Cardiac muscle cell (in vitro differentiated cells and primary cell): ENCODE measurements around the gene JHY. TPM values are rescaled to one million over a fixed set of nuclear protein-coding genes. Genes with fewer than 3 reads are reported as not detected.

ENCODE experiments used
- DNase-seq, 2 donors: peaks; one replicate each; pipeline versions ENCODE4 v3.0.0 to v3.0.0-alpha.2; 2010 to 2017; ENCODE audit warnings: low read depth in 1 of 2, low spot score in 1 of 2
- H3K27ac ChIP-seq: fragments of 200-600 bp; sonication (generic); 2 replicates; pipeline ENCODE4 v1.5.1; 2016
- H3K27me3 ChIP-seq: fragments of 200-600 bp; sonication (generic); 2 replicates; pipeline ENCODE4 v1.6.0; 2016; ENCODE audit warnings: control low read depth
- H3K36me3 ChIP-seq: fragments of 200-600 bp; sonication (generic); 2 replicates; pipeline ENCODE4 v1.5.1; 2016; ENCODE audit warnings: control low read depth
- H3K4me1 ChIP-seq: fragments of 200-600 bp; sonication (generic); 2 replicates; pipeline ENCODE4 v1.8.1; 2017; ENCODE audit warnings: low read depth, mild to moderate bottlenecking, mixed run types
- H3K4me3 ChIP-seq: fragments of 200-600 bp; sonication (generic); 2 replicates; pipeline ENCODE4 v1.5.1; 2016; ENCODE audit warnings: mild to moderate bottlenecking
- H3K9me3 ChIP-seq: fragments of 200-600 bp; sonication (generic); 2 replicates; pipeline ENCODE4 v1.5.1; 2017; ENCODE audit warnings: low read depth, mild to moderate bottlenecking, control low read depth
- polyA plus RNA-seq: library from polyadenylated mRNA; unstranded; fragments of >200 nt; fragmentation: Nextera tagmentation; extraction: Ambion mirVana; gene quantifications from 2 replicates; pipeline ENCODE4 v1.2.1, GENCODE V29; 2016
- total RNA-seq: library from RNA; depleted of rRNA; stranded (reverse); fragments of >200 nt; gene quantifications from 2 replicates; pipeline ENCODE4 v1.2.3, GENCODE V29; 2016
- TF ChIP-seq, protein P1 (sequence below): IDR thresholded peaks from 2 replicates; pipeline ENCODE4 v1.5.1; 2012; ENCODE audit warnings: low read depth, mild to moderate bottlenecking, low read length

The JHY gene
- total and polyA plus RNA-seq, 2 experiments from 2014 or later, result 2.3 to 2.5 TPM

DNA sequence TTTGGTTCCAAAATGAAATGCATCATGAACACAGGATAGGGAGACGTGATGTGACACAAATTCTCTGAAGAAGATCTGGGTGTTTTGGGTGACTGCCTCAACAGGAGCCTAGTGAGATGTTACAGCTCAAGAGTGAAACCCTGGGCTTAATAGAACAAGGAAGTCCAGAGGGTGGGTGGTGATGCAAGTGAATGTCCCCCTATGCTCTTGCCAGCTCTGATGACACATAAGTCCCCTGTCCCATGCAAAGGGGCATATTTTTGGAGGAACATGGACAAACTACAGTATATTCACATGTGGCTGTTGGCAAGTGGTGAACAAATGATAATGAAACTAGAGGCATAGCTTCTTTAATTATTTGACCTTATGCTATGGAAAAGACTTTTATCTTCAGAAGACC is 35.1 kb upstream of the JHY start:
- no peaks in the 10 kb centered on the region for H3K27me3 ChIP-seq
- H3K4me3 ChIP-seq, result no peak overlapping the region
- H3K27ac ChIP-seq, result no peak overlapping the region
- TF ChIP-seq, protein P1, sequence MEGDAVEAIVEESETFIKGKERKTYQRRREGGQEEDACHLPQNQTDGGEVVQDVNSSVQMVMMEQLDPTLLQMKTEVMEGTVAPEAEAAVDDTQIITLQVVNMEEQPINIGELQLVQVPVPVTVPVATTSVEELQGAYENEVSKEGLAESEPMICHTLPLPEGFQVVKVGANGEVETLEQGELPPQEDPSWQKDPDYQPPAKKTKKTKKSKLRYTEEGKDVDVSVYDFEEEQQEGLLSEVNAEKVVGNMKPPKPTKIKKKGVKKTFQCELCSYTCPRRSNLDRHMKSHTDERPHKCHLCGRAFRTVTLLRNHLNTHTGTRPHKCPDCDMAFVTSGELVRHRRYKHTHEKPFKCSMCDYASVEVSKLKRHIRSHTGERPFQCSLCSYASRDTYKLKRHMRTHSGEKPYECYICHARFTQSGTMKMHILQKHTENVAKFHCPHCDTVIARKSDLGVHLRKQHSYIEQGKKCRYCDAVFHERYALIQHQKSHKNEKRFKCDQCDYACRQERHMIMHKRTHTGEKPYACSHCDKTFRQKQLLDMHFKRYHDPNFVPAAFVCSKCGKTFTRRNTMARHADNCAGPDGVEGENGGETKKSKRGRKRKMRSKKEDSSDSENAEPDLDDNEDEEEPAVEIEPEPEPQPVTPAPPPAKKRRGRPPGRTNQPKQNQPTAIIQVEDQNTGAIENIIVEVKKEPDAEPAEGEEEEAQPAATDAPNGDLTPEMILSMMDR, result no peak
- DNase-seq, result no peak
- no peaks in the 10 kb centered on the region for H3K9me3 ChIP-seq
- H3K36me3 ChIP-seq, result no peaks in the 10 kb centered on the region
- no peaks in the 10 kb centered on the region for H3K4me1 ChIP-seq

DNA sequence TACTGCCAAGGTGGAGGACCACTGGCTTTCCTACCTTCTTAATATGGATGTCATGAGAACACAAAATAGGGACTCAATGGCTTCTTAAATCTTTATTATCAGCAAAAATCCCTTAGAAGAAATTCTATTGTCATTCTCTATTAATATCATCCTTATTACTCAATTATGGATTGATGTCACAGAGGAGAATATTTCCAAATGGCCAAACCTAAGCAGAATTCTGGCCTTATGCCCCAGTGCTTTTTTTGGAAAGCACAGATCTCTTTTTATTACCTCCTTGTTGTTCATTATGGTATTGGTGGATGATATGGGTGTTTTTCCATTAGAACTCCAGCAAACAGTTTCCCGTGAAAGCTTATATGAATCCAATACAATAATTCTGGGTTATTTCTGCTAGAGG is 34.4 kb upstream of the JHY start:
- no peak for DNase-seq
- no peaks in the 10 kb centered on the region for H3K36me3 ChIP-seq
- H3K27ac ChIP-seq, result no peak overlapping the region
- TF ChIP-seq, protein P1, result no peak
- no peaks in the 10 kb centered on the region for H3K9me3 ChIP-seq
- no peaks in the 10 kb centered on the region for H3K4me1 ChIP-seq
- H3K27me3 ChIP-seq, result no peaks in the 10 kb centered on the region
- H3K4me3 ChIP-seq, result no peak overlapping the region

DNA sequence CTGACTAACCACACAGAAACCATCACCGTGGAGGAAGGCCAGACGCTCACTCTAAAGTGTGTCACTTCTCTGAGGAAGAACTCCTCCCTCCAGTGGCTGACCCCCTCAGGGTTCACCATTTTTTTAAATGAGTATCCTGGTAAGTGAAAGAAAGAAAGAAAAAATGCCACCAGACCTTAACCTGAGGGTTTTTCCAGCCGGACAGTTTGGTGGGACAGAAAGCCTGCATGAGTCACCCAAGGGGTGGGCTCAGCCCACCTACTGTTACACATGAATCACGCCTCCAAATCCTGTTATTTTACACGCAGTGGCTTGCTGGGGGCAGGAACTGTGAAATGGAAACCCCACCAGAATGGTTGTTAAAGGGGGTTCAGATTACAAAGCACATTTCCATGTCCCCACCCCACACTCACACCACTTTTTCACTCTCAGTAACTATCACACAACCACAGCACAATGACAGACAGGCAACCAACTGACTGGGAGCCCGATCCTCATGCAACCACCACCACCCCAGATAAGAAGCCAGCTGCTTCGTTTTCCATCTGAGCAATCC is 32.4 kb upstream of the JHY start:
- no peak overlapping the region for H3K27ac ChIP-seq
- H3K36me3 ChIP-seq, result no peaks in the 10 kb centered on the region
- TF ChIP-seq, protein P1, result peak; percentile 3
- H3K9me3 ChIP-seq, result no peaks in the 10 kb centered on the region
- peak; percentile 8 to 51 for DNase-seq
- no peaks in the 10 kb centered on the region for H3K27me3 ChIP-seq
- H3K4me3 ChIP-seq, result no peak overlapping the region
- no peaks in the 10 kb centered on the region for H3K4me1 ChIP-seq

DNA sequence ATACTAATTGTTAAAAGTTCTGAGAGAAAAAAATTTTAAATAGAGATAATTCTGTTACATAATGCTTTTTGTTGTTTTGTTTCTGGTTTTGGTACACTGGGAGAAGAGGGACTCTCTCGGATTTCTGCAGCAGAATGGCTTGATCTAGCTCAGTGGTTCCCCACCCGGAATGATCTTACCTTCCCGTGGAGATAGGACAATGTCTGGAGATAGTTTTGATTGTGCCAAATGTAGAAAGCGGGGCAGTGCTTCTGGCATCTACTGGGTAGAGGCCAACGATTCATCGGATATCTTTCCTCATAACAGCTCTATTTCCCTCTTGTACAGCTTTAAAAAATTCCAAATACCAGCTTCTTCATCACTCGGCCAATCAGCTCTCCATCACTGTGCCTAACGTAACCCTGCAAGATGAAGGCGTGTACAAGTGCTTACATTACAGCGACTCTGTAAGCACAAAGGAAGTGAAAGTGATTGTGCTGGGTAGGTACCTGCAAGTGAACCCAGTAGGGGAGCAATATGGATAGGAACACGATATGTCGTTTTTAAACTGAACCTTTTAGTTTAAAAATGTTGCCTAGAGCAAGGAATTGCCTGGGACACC is 31.1 kb upstream of the JHY start:
- Histone ChIP-seq H3K36me3 (no peaks in the 10 kb centered on the region), H3K4me3 (no peak overlapping the region), H3K4me1 (no peaks in the 10 kb centered on the region), H3K27me3 (no peaks in the 10 kb centered on the region), H3K9me3 (no peaks in the 10 kb centered on the region), H3K27ac (no peak overlapping the region)
- TF ChIP-seq, protein P1, result no peak
- DNase-seq, result no peak

DNA sequence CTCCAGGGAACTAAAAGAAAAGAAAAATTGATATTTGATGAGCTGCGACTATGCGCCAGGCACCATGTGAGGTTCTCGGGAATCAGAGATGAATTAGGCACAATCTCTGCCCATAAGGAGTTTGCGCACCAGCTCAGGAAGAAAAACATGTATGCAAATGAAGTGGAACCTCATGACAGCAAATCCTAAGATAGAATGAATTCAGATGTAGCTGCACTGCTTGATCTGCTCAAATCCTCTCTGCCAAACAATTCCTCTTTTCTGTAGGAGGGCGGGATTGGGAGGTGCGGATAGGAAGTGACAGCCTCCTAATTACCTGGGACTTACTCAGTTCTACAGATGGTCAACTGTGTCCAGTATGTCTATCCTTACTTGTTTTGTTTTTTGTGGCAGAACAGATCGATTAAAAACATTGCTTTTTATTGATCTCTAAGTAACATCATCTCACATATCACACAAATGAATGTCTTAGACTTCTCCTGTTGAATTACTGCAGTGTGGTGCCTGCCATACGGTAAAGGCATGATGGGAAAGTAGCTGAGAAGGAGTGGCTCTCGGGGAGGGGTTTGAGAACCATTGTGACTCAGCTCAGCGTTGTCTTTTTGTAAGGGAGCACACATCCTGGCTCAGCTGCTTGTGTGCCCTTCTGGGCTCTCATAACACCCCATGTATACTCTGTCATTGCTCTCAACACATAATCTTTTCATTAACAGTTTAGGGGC is 30.3 kb upstream of the JHY start:
- Histone ChIP-seq H3K36me3 (no peaks in the 10 kb centered on the region), H3K27me3 (no peaks in the 10 kb centered on the region), H3K4me1 (no peaks in the 10 kb centered on the region), H3K4me3 (no peak overlapping the region), H3K27ac (no peak overlapping the region), H3K9me3 (no peaks in the 10 kb centered on the region)
- DNase-seq, result peak in 1 of 2 donors; percentile 8
- TF ChIP-seq, protein P1, result no peak
